H7 (cell line): ENCODE measurements around the gene POP5. TPM values are rescaled to one million over a fixed set of nuclear protein-coding genes. Genes with fewer than 3 reads are reported as not detected.

ENCODE experiments used
- DNase-seq: peaks from one replicate; pipeline ENCODE4 v3.0.0; 2012
- H3K27me3 ChIP-seq: 2 replicates; pipeline ENCODE4 v1.6.0; 2011; ENCODE audit warnings: mild to moderate bottlenecking, low read length; ENCODE audit not compliant: control insufficient read depth, insufficient read depth
- H3K36me3 ChIP-seq: replicated peaks from 2 replicates; pipeline ENCODE4 v1.5.1; 2011; ENCODE audit warnings: low read length; ENCODE audit not compliant: control insufficient read depth, insufficient read depth
- H3K4me3 ChIP-seq: 2 replicates; pipeline ENCODE4 v1.5.1; 2011; ENCODE audit warnings: low read depth, mild to moderate bottlenecking, control low read depth, low read length, moderate library complexity; ENCODE audit not compliant: insufficient read depth
- total RNA-seq: library from RNA; depleted of rRNA; stranded (reverse); fragments of >200 nt; shearing (Covaris generic); gene quantifications from 2 replicates; pipeline ENCODE4 v1.2.3, GENCODE V29; 2014

POP5 gene
- total RNA-seq, 1 experiment from 2014 or later, result 52.6 TPM

GRCh38 chr12:120579179-120579578 is 2.0 kb downstream of the POP5 start:
- peaks cover 24% of the 10 kb centered on the region for H3K36me3 ChIP-seq
- peaks cover 3% of the 10 kb centered on the region; the same call in 1 of the 2 replicates for H3K27me3 ChIP-seq
- DNase-seq, result no peak
- no peak overlapping the region for H3K4me3 ChIP-seq

GRCh38 chr12:120574106-120574505 is 7.1 kb downstream of the POP5 start:
- DNase-seq, result no peak
- Histone ChIP-seq H3K27me3 (no peaks in the 10 kb centered on the region), H3K36me3 (peaks cover 38% of the 10 kb centered on the region), H3K4me3 (no peak overlapping the region)

GRCh38 chr12:120573560-120573959 is 7.6 kb downstream of the POP5 start:
- H3K4me3 ChIP-seq, result no peak overlapping the region
- H3K27me3 ChIP-seq, result no peaks in the 10 kb centered on the region
- peaks cover 39% of the 10 kb centered on the region for H3K36me3 ChIP-seq
- no peak for DNase-seq

GRCh38 chr12:120571299-120571698 is 9.9 kb downstream of the POP5 start:
- Histone ChIP-seq H3K27me3 (no peaks in the 10 kb centered on the region), H3K36me3 (peaks cover 37% of the 10 kb centered on the region), H3K4me3 (no peak overlapping the region)
- no peak for DNase-seq

- Histone ChIP-seq H3K36me3 (peaks cover 50% of the 10 kb centered on the region), H3K27me3 (no peaks in the 10 kb centered on the region), H3K4me3 (no peak overlapping the region)
- DNase-seq, result no peak
Measured at GRCh38 chr12:120563495-120563894, 17.7 kb downstream of the POP5 start.

- peaks cover 50% of the 10 kb centered on the region for H3K36me3 ChIP-seq
- no peak for DNase-seq
Measured at GRCh38 chr12:120562906-120563305, 18.3 kb downstream of the POP5 start.

GRCh38 chr12:120557589-120557988 is 23.6 kb downstream of the POP5 start:
- no peak overlapping the region for H3K4me3 ChIP-seq
- no peak for DNase-seq
- no peaks in the 10 kb centered on the region for H3K27me3 ChIP-seq
- H3K36me3 ChIP-seq, result peaks cover 31% of the 10 kb centered on the region

More at GRCh38 chr12:120562906-120563305, 18.3 kb downstream of the POP5 start:
- H3K27me3 ChIP-seq, result no peaks in the 10 kb centered on the region
- no peak overlapping the region for H3K4me3 ChIP-seq

GRCh38 chr12:120554678-120555077 is 26.5 kb downstream of the POP5 start:
- DNase-seq, result no peak
- H3K4me3 ChIP-seq, result no peak overlapping the region
- peaks cover 24% of the 10 kb centered on the region for H3K36me3 ChIP-seq
- no peaks in the 10 kb centered on the region for H3K27me3 ChIP-seq

- Histone ChIP-seq H3K4me3 (no peak overlapping the region), H3K27me3 (no peaks in the 10 kb centered on the region), H3K36me3 (peaks cover 18% of the 10 kb centered on the region)
- DNase-seq, result no peak
Measured at GRCh38 chr12:120546050-120546386, 35.2 kb downstream of the POP5 start.

- H3K4me3 ChIP-seq, result no peak overlapping the region
- DNase-seq, result no peak
- peaks cover 15% of the 10 kb centered on the region for H3K36me3 ChIP-seq
- no peaks in the 10 kb centered on the region for H3K27me3 ChIP-seq
Measured at GRCh38 chr12:120544691-120545090, 36.5 kb downstream of the POP5 start.

- Histone ChIP-seq H3K36me3 (peaks cover 5% of the 10 kb centered on the region), H3K4me3 (no peak overlapping the region)
- no peak for DNase-seq
Measured at GRCh38 chr12:120542166-120542565, 39.0 kb downstream of the POP5 start.

GRCh38 chr12:120540445-120540844 is 40.8 kb downstream of the POP5 start:
- no peak overlapping the region for H3K4me3 ChIP-seq
- no peak for DNase-seq
- no peaks in the 10 kb centered on the region; the same call in 1 of the 2 replicates for H3K36me3 ChIP-seq
- no peaks in the 10 kb centered on the region for H3K27me3 ChIP-seq

More at GRCh38 chr12:120542166-120542565, 39.0 kb downstream of the POP5 start:
- no peaks in the 10 kb centered on the region for H3K27me3 ChIP-seq

- Histone ChIP-seq H3K27me3 (no peaks in the 10 kb centered on the region), H3K4me3 (no peak overlapping the region), H3K36me3 (no peaks in the 10 kb centered on the region; the same call in 1 of the 2 replicates)
- DNase-seq, result no peak
Measured at GRCh38 chr12:120539303-120539702, 41.9 kb downstream of the POP5 start.

GRCh38 chr12:120538281-120539156 is 42.7 kb downstream of the POP5 start:
- no peak for DNase-seq
- no peaks in the 10 kb centered on the region for H3K27me3 ChIP-seq
- no peaks in the 10 kb centered on the region; the same call in 1 of the 2 replicates for H3K36me3 ChIP-seq
- H3K4me3 ChIP-seq, result no peak overlapping the region

- Histone ChIP-seq H3K27me3 (no peaks in the 10 kb centered on the region), H3K4me3 (no peak overlapping the region), H3K36me3 (no peaks in the 10 kb centered on the region; the same call in 1 of the 2 replicates)
- DNase-seq, result no peak
Measured at GRCh38 chr12:120537856-120538220, 43.4 kb downstream of the POP5 start.
